GM19452 (cell line): ENCODE measurements around the gene TMEM119.

ENCODE experiments used
- ATAC-seq: cut with Tn5 transposase; IDR thresholded peaks from one replicate; pipeline ENCODE4 v1.9.1; 2021; ENCODE audit not compliant: unreplicated experiment

The TMEM119 gene

GRCh38 chr12:108548954-108549521 is 48.8 kb downstream of the TMEM119 start:
- no peak for ATAC-seq

- no peak for ATAC-seq
Measured at GRCh38 chr12:108547686-108548085, 50.2 kb downstream of the TMEM119 start.

GRCh38 chr12:108543652-108544051 is 54.2 kb downstream of the TMEM119 start:
- ATAC-seq: no peak

GRCh38 chr12:108542320-108542719 is 55.6 kb downstream of the TMEM119 start:
- ATAC-seq: no peak
